ENCODE measurements around the gene THSD7A.

Gene THSD7A

GRCh38 chr7:11702938-11703337 lies 129.1 kb downstream of the THSD7A start:
- DNase-seq (ENCODE audit: low spot score): no peak

- DNase-seq (ENCODE audit: low spot score): no peak
Measured at GRCh38 chr7:11701829-11702560, 130.0 kb downstream of the THSD7A start.

GRCh38 chr7:11699666-11700065 lies 132.3 kb downstream of the THSD7A start:
- DNase-seq (ENCODE audit: low spot score): no peak

- no peak for DNase-seq (ENCODE audit: low spot score)
Measured at GRCh38 chr7:11698384-11698871, 133.6 kb downstream of the THSD7A start.

- no peak for DNase-seq (ENCODE audit: low spot score)
Measured at GRCh38 chr7:11690395-11690794, 141.6 kb downstream of the THSD7A start.

GRCh38 chr7:11689096-11689495 lies 142.9 kb downstream of the THSD7A start:
- no peak for DNase-seq (ENCODE audit: low spot score)

- no peak for DNase-seq (ENCODE audit: low spot score)
Measured at GRCh38 chr7:11681461-11681860, 150.5 kb downstream of the THSD7A start.

GRCh38 chr7:11675163-11675562 lies 156.8 kb downstream of the THSD7A start:
- DNase-seq (ENCODE audit: low spot score): no peak

- no peak for DNase-seq (ENCODE audit: low spot score)
Measured at GRCh38 chr7:11668727-11669126, 163.3 kb downstream of the THSD7A start.

- DNase-seq (ENCODE audit: low spot score): no peak
Measured at GRCh38 chr7:11667810-11668185, 164.2 kb downstream of the THSD7A start.

GRCh38 chr7:11667071-11667809 lies 164.8 kb downstream of the THSD7A start:
- no peak for DNase-seq (ENCODE audit: low spot score)

GRCh38 chr7:11665357-11665756 lies 166.6 kb downstream of the THSD7A start:
- DNase-seq (ENCODE audit: low spot score): no peak

- DNase-seq (ENCODE audit: low spot score): no peak
Measured at GRCh38 chr7:11655642-11656041, 176.4 kb downstream of the THSD7A start.

GRCh38 chr7:11655163-11655562 lies 176.8 kb downstream of the THSD7A start:
- DNase-seq (ENCODE audit: low spot score): no peak

GRCh38 chr7:11650500-11650899 lies 181.5 kb downstream of the THSD7A start:
- no peak for DNase-seq (ENCODE audit: low spot score)

- no peak for DNase-seq (ENCODE audit: low spot score)
Measured at GRCh38 chr7:11650030-11650429, 182.0 kb downstream of the THSD7A start.

GRCh38 chr7:11648980-11649379 lies 183.0 kb downstream of the THSD7A start:
- DNase-seq (ENCODE audit: low spot score): no peak

GRCh38 chr7:11648101-11648500 lies 183.9 kb downstream of the THSD7A start:
- no peak for DNase-seq (ENCODE audit: low spot score)

GRCh38 chr7:11642841-11643240 lies 189.2 kb downstream of the THSD7A start:
- no peak for DNase-seq (ENCODE audit: low spot score)

GRCh38 chr7:11642276-11642675 lies 189.7 kb downstream of the THSD7A start:
- no peak for DNase-seq (ENCODE audit: low spot score)

- DNase-seq (ENCODE audit: low spot score): no peak
Measured at GRCh38 chr7:11638011-11638774, 193.8 kb downstream of the THSD7A start.

GRCh38 chr7:11636274-11636673 lies 195.7 kb downstream of the THSD7A start:
- DNase-seq (ENCODE audit: low spot score): no peak

GRCh38 chr7:11633310-11633709 lies 198.7 kb downstream of the THSD7A start:
- no peak for DNase-seq (ENCODE audit: low spot score)

Measured in AG20443 (cell line).